ENCODE results near the gene ASB15.
"Not testable (repeated sequence)": the region's sequence is repeated elsewhere in the genome, so short reads cannot be mapped to it uniquely, and the experiment has no call there.

Gene ASB15

DNA sequence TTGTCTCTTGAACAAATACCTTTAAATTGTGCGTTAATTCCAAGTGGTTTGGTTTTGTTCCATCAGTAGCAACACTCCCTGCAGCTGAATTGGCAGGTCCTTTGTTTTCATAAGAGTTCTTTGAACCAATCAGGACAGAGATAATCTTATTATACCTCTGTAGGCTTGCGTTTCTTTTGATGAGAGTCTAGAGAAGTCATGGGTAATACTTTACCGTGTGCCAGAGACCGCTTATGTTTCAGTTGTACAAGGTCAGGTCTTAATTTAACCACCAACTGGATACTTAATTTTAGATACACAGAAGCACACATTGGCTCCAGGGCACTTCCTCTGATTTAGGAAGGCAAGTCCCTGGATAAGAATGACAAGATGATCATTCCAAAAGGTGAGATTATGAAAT lies at the start of gene ASB15:
TSS of gene ASB15 (plus strand) at position 292 of the 400 bp plus-strand sequence. CDS start 12,682 bp downstream, outside the sequence.
- DNase-seq = no peak

DNA sequence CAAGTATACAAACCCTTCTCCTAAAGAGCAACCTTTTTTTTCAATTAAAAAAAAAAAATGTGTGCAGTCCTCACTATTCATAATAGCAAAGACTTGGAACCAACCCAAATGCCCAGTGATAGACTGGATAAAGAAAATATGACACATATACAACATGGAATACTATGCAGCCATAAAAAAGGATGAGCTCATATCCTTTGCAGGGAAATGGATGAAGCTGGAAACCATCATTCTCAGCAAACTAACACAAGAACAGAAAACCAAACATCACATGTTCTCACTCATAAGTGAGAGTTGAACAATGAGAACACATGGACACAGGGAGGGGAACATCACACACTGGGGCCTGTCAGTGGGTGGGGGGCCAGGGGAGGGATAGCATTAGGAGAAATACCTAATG lies 49.5 kb upstream of the ASB15 start:
- not testable (repeated sequence) for DNase-seq

DNA sequence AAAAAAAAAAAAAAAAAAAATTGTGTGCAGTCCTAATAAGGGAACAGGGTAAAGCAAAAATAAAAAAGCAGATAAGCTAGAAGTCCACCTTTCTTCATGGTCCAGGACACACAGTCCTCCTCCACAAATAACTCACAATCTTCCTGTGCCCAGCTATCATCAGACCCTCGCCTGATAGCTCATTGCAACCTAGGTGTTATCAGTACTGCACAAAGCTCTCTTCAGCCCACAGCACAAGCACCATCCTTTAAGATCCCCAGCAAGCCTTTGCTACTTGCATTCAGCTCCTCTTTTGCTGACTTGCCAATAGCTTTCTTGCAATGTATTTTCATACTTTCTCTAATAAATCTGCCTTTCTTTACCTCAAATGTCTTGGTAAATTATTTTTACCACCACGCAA lies 49.0 kb upstream of the ASB15 start:
- DNase-seq = no peak

DNA sequence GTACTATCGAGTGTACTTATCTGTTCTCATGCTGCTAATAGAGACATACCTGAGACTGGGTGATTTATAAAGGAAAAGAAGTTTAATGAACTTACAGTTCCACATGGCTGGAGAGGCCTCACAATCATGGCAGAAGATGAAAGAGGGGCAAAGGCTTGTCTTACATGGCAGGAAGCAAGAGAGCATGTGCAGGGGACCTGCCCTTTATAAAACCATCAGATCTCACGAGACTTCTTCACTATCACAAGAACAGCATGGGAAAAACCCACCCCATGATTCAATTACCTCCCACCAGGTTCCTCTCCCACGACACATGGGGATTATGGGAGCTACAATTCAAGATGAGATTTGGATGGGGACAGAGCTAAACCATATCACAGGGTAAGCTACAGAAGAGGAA lies 48.5 kb upstream of the ASB15 start:
- DNase-seq = no peak

DNA sequence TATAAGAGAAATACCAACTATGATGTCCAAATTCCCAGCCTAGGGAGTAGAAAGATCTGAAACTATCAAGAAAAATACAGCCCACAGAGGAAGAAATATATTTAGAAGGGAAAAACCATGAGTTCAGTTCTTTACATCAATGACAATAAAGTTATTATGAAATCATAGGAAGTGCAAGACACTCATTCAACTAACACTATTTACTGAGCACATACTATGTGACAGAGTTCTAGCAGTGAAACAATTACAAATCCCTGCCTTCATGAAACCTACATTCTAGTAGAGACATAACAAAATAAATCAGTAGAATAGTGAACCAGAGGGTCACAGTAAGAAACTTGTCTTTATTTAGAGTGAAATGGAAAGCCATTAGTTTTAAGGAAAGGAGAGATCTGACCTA lies 46.1 kb upstream of the ASB15 start:
- DNase-seq = no peak

DNA sequence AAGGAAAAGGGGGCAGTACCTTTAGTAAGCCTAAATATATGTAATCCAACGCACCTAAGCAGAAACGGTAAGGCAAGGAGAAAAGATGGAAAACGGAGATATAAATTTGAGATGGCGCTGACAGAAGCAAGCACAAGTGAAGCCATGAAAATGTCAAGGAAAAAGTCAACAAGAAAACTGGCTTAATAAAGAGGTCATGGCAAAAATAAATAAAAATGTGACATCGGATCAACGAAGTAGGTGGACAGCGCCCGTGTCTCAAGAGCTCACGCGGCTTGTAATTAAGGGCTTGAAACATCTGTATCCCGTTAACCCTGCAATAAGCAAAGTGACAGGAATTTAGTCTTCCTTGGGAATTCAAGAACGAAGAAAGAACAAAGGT lies 44.6 kb upstream of the ASB15 start:
- DNase-seq = no peak

DNA sequence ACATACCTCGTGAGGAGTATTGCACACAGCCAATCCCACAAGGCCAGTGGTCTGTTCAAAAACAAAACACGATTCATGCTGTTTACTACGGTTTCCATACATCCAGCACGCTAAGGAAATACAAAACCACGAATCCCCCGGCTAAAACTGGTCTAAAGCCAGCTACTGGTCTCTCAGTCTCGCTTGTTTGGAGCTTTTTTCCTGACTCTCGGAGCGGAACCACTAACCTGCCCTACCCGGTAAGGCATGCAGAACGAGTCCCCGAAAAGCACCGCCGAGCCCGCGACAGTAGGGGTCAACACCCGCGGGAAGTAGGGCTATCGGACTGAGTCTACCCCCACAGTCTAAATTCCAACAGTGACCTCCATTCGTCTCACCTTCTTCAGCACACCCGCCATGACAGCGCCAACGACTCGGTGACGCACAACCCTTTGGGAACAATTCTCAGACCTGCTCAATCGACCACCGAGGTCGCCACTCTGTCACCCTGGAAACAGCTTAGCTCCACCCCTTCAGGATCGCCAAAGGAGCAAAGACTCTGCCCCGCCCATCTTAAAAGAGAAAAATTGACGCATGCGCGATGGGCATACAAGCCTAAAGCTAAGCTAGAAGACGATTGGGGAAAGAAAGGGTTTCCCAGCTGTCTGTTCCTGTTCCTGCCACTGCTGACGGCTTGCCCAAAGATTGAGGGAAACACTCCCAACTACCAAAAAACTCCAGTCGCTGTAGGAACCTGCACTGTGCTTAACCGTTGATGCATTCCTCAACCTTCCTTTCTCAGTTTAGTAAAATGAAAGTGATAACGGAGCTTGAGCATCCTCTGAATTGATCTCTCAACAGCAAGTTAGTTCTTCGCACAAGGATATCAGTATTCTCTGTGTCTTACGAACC lies 44.0 kb upstream of the ASB15 start, which contains the start of gene NDUFA5:
TSS of gene NDUFA5 (minus strand) at position 421 of the 891 bp plus-strand sequence. CDS start at position 398, 23 bp downstream.
- DNase-seq = peak; percentile 95

DNA sequence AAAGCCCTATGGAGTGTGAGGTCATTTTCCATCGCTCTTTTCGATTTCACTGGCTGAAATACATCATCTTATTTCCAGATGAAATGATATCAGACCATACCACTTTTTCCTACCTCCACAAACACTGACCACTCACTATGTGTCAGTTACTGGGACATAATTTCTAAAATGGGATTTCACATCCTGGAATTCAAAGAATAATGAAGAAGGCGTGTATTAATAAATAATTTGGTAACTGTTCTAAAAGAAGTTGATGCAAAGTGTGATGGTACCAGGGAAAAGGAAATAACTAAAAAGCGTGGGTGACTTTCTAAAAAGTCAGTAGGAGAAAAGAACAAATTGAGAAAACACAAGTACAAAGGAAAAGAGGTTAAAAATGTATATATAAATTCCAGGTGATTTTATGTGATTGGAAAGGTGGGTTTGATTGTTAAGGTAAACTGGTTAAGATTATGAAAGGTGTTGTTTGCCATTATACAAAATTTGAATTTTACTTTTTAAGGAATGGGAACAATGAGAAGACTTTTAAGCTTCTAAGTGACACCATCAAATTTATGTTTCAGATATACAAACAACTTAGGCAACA lies 43.2 kb upstream of the ASB15 start:
- DNase-seq = no peak

DNA sequence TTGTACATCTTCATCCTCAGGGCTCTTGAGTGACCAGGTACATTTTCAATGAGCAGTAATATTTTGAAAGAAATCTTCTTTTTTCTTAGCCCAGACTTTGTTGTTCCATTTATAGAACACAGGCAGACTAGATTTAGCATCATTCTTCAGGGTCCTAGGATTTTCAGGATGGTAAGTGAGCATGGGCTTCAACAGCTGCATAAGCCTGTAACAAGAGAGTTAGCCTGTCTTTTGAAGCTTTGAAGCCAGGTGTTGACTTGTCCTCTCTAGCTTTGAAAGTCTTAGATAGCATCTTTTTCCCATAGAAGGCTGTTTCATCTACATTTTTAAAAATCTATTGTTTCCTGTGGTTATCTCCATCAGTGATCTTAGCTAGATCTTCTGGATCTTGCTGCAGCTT lies 39.5 kb upstream of the ASB15 start:
- DNase-seq = no peak

DNA sequence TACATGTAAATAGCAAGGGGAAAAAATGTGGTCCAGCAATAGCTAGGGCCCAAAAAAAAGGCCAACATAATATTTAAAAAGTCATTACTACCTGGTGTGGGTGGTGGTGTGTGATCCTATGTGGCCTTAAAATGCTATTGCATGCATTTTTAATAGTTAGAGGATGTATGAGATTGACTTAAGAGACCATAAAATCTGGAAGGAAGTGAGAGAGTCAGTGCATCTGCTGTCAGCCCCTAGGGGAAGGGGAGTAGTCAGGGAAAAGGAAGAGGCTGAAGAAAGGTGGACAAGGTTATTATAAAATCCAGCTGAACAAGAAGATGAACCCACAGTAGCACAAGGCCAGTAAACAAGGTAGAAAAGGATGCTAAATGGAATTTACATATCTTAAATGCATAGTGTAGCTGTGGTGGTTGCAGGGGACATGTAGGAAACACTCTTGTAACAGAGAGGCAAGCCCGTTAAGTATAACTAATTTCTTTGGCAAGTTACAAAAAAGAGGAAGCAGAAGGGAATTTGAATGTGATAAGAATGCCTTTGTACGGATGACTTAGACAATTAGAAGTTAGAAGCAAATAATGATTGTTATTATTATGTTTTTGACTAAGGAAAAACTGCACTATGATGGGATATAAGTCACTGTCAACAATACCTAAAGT lies 32.1 kb upstream of the ASB15 start:
- DNase-seq = no peak

DNA sequence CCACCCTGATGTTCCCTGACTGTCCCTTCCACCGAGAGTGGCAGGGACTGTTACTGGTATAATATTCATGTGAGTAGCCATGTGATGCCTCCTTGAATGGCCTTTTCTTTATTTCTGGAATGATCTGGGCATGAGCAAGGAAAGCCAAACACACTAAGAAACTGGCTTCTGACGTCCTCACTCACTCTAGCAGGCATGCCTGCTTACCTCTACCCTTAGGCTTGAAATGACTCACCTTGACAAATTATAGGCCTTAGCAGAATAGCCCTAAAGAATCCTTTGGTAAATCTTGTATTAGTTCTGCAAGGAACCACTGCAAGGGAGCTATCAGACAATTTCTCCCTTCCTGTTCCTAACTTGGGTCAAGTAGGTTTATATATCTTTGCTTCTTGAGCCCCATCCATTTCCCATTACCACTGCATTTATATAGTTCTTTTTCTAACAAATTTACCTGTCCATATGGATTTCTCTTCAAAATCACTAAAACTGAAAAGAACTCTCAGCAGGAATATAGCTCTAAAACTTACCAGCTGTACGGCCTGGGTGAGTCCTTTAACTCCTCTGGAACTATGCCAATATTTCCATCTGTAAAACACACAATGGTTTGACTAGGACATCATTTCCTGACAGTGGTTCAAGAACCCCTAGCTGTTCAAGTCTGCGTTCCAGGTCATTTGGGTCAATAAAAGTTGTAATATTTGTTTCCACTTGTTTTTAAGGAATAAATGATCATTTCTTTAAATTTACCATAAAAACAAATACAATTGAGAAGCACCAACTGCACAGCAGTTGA lies 31.0 kb upstream of the ASB15 start:
- no peak for DNase-seq

DNA sequence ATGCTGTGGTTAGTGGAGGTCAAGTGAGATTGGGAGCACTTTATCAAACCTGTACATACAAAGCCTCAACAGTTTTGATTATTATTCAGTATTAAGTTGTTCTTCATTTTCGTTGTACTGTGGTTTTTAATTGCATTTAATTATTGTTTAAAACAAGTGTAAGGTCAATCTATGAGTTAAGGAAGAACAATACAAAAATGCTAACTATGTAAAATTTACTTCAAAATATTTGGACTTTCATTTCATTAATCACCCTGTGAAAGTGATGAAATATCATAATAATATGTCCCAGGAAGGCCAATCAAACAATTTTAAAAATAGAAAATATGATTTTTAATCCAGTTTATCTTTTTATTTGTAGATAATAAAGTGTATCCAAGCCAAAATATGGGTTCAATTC lies 30.4 kb upstream of the ASB15 start:
- DNase-seq = no peak

DNA sequence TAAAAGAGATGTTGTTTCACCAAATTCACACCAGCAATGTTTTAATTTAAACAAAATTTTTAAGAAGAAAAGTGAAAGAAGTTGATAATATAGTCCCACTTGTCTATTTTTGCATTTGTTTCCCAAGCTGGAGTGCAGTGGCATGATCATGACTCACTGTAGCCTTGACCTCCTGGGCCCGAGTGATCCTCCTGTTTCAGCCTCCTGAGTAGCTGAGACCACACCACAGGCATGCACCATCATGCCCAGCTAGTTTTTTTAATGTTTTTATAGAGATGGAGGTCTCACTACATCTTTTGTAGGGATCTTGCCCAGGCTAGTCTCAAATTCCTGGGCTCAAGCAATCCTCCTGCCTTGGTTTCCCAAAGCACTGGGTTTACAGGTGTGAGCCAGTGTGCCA lies 29.9 kb upstream of the ASB15 start:
- DNase-seq = no peak

DNA sequence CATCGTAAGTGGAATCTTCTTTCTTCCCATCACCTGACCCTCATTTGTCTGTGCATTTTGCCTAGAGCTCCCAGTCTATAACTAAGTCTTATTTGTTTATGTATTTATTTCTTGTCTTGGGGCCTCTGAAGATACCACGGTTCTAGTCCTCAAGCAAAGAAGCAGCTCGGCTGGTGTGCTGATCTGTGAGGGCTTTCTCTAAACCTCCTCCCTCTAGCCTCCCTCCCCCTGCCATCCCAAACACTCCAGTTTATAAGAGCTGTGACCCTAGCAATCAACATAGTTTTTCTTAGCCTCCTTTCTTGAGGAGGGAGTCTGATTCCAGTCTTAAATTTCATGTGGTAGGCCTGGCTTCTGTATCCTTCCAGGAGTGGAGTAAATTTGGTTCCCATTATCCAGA lies 28.3 kb upstream of the ASB15 start:
- no peak for DNase-seq

DNA sequence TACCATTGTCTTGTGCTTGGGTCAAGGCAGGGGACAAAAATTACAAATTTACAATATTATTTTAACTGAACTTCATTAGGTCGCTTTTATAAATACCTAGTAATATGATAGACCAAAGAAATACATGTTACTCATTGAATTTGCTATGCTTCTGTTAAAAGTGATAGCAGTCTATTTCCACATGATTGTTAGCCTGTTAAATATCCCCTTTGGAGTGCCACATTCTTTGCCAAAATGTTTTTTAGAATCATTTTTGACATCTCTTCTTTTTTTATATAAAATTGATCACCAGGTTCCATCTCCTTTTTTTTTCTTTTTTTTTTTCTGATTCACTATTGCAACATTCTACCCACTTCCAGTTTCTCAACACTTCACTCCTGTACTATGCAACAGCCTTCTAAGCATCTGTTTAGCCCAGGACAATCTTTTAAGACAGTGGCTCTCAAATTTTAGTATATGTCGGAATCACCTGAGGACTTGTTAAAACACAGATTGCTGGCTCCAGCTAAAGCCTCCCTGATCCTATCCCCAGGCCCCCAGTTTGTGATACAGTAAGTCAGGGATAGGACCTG lies 27.6 kb upstream of the ASB15 start:
- no peak for DNase-seq

DNA sequence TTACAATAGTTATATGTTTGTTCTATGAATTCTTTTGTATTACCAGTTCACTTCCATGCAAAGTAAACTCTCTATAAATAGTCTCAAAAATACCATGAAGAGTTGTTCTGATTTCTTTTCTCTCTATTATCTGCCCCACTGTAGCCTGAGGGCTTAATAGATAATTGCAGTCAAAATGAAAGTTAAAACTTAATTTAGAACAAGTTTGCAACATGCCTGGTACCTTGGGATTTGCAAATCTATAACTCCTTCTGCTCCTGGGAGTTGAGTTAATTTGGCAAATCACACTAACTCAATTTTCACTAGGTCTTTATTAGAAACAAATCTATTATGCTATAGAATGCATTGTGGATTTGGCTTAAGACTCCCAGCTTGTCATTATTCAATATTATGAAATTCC lies 22.2 kb upstream of the ASB15 start:
- DNase-seq = no peak

DNA sequence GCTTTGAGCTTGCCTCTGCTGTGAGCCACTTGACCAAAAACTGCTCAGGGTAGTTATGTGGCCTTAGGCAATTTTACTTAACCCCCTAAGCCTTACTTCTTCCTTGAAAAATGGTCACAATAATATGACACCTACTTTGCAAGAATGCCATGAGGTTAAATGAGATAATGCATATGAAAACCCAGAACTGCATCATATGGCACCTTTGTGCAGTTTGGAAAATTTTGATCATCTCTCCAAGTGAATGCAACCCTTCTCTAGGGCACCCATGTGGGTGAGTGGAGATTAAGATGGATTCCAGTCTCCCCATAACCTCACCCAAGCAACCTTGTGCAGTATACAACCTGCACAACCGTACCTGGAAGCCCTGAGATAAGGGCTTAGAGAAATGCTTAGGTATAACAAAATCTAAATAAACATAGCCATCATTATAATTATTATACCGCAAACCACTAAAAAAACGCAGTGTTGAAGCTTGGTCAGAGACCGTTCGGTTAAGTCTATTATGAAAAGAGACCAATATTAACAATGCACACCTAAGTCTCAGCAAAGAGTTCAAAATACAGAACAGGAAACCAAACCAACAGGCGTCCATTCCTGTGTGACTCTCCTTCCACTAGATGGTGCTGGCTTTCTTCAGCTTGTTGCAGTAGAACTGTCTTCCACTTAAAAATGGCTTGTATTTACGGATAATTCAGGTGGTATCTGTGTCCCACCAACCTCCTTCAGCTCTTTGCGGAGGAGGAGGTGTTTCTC lies 21.0 kb upstream of the ASB15 start:
- no peak for DNase-seq

DNA sequence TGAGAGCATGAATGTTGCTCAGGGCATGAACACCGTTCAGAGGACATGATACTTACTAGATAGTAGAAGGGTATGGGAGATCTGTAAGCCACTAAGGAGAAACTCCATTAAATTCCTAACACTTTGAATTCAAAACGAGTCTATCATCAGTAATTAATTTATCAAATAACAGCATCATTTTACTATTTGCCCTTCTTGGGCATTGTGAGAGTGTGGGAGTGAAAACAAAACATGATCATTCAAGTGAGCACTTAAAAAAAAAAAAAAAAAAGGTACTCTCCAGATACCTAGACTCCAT lies 20.5 kb upstream of the ASB15 start:
- no peak for DNase-seq

DNA sequence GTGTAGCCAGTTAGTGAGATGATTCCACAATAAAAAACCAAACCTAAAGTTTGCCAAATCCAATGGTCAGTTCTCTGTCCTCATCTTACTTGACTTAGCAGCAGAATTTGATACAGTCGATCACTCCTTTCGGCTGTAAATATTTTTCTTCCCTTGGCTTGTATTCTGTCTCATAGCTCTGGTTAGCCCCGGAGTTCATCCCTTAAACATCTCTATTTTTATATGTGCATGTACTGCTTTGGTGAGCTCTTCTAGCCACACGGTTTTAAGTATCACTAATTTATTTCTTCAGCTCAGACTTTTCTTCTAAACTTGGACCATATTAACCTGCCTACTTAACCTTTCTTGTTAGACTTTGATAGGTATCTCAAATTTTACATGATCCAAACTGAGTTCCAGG lies 17.8 kb upstream of the ASB15 start:
- DNase-seq = no peak

DNA sequence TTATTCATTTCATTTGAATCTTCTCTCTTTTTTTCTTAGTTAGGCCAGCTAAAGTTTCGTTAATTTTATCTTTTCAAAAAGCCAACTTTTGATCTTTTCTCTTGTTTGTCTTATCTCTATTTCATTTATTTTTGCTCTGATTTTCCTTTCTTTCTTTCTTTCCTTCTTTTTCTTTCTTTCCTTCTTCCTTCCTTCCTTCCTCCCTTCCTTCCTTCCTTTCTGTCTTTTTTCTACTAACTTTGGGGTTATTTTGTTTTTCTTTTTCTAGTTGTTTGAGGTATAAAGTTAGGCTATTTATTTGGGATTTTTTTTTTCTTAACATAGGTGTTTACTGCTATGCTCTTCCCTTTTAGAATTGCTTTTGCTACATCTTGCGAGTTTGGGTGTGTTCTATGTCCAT lies 13.2 kb upstream of the ASB15 start:
- DNase-seq = no peak

DNA sequence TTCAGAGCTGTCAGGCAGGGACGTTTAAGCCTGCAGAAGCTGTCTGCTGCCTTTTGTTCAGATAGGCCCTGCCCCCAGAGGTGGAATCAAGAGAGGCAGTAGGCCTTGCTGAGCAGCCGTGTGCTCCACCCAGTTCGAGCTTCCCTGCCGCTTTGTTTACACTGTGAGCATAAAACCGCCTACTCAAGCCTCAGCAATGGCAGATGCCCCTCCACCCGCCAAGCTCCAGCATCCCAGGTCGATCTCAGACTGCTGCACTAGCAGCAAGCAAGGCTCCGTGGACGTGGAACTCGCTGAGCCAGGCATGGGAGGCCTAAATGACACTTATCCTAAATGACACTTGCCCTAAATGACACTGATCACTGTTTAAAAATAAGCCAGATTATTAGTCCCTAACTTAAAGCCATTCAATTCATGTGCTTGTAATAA lies 6.8 kb upstream of the ASB15 start:
- no peak for DNase-seq

DNA sequence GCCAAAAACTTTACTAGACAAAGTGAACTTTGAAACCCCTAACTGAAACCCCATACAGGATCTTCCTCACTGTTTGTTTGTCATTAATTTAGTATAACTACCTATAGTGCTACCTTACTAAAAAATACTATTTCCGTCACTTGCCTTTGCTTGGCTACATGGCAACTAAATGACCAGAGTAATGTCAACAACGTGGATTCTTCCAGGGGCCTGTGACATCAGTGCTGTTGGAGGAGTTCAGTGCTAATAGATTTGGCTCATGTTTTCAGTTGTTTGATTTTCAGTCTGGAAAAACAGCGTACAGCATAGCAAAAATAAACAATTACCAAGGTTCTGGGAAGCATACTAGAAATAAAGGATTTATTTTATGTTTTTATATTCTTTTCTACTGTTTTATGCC lies 3.0 kb upstream of the ASB15 start:
- no peak for DNase-seq

Data from stimulated activated CD8-positive, alpha-beta memory T cell treated with anti-CD3 and anti-CD28 coated beads, Interleukin-4, amount 100 ng/mL, for 48 hours (primary cell).